ENCODE data around the gene FOXS1.

Gene FOXS1

GRCh38 chr20:31846793-31847138 is 1.4 kb upstream of the FOXS1 start:
- peaks cover 30% of the 10 kb centered on the region for H3K27me3 ChIP-seq (ENCODE audit: insufficient read depth, poor library complexity, severe bottlenecking)
- no peak for DNase-seq (ENCODE audit: low read depth in 1 of 2, low spot score in 1 of 2)
- TF ChIP-seq POLR2AphosphoS5 (IDR thresholded peaks at IDR 0.05; ENCODE audit: low read depth) (no peak), REST (IDR thresholded peaks at IDR 0.05; ENCODE audit: insufficient replicate concordance, low read depth) (no peak), GABPA (IDR thresholded peaks at IDR 0.05; ENCODE audit: low read depth) (no peak), SPI1 (IDR thresholded peaks at IDR 0.05; ENCODE audit: borderline replicate concordance, low read depth) (no peak)

GRCh38 chr20:31844737-31845299 is 586 bp downstream of the FOXS1 start:
- peaks cover 20% of the 10 kb centered on the region for H3K27me3 ChIP-seq (ENCODE audit: insufficient read depth, poor library complexity, severe bottlenecking)
- no peak overlapping the region for H3K27ac ChIP-seq (replicated peaks)
- no peak for DNase-seq (ENCODE audit: low read depth in 1 of 2, low spot score in 1 of 2)
- no peak overlapping the region for H3K4me3 ChIP-seq (replicated peaks; ENCODE audit: insufficient read depth, low read length)
- TF ChIP-seq REST (IDR thresholded peaks at IDR 0.05; ENCODE audit: insufficient replicate concordance, low read depth) (no peak), GABPA (IDR thresholded peaks at IDR 0.05; ENCODE audit: low read depth) (no peak), CTCF (IDR thresholded peaks at IDR 0.05; ENCODE audit: insufficient read depth, low read length) (no peak), POLR2AphosphoS5 (IDR thresholded peaks at IDR 0.05; ENCODE audit: low read depth) (no peak), SPI1 (IDR thresholded peaks at IDR 0.05; ENCODE audit: borderline replicate concordance, low read depth) (no peak)

More at GRCh38 chr20:31846793-31847138, 1.4 kb upstream of the FOXS1 start:
- Histone ChIP-seq H3K4me3 (replicated peaks; ENCODE audit: insufficient read depth, low read length) (no peak overlapping the region), H3K27ac (replicated peaks) (no peak overlapping the region)

- Histone ChIP-seq H3K27ac (replicated peaks) (no peak overlapping the region), H3K4me3 (replicated peaks; ENCODE audit: insufficient read depth, low read length) (no peak overlapping the region), H3K27me3 (ENCODE audit: insufficient read depth, poor library complexity, severe bottlenecking) (peaks cover 11% of the 10 kb centered on the region)
- no peak for DNase-seq (ENCODE audit: low read depth in 1 of 2, low spot score in 1 of 2)
- TF ChIP-seq GABPA (IDR thresholded peaks at IDR 0.05; ENCODE audit: low read depth), result no peak
- no peak for TF ChIP-seq REST (IDR thresholded peaks at IDR 0.05; ENCODE audit: insufficient replicate concordance, low read depth)
- no peak for TF ChIP-seq SPI1 (IDR thresholded peaks at IDR 0.05; ENCODE audit: borderline replicate concordance, low read depth)
- no peak for TF ChIP-seq CTCF (IDR thresholded peaks at IDR 0.05; ENCODE audit: insufficient read depth, low read length)
- TF ChIP-seq POLR2AphosphoS5 (IDR thresholded peaks at IDR 0.05; ENCODE audit: low read depth), result no peak
These were observed 1.5 kb downstream of the FOXS1 start for GRCh38 chr20:31843881-31844280.
